Mesothelial cell of epicardium (in vitro differentiated cells): ENCODE measurements around the gene C6orf89. TPM values are rescaled to one million over a fixed set of nuclear protein-coding genes. Genes with fewer than 3 reads are reported as not detected.
"Not testable (repeated sequence)": the region's sequence is repeated elsewhere in the genome, so short reads cannot be mapped to it uniquely, and the experiment has no call there.

Source experiments
- DNase-seq, 2 experiments: peaks; one replicate each; pipeline ENCODE4 v3.0.0; 2021; ENCODE audit warnings: low spot score in 2 of 2; ENCODE audit not compliant: unreplicated experiment in 2 of 2
- H3K27ac Mint-ChIP-seq: 2 replicates; pipeline ENCODE4 v1.8.0; 2021; ENCODE audit warnings: mixed read lengths
- H3K27me3 Mint-ChIP-seq: 2 replicates; pipeline ENCODE4 v1.8.0; 2021; ENCODE audit warnings: low read depth, mixed read lengths
- H3K36me3 Mint-ChIP-seq: 2 replicates; pipeline ENCODE4 v1.8.0; 2021; ENCODE audit warnings: mixed read lengths
- H3K4me1 Mint-ChIP-seq: 2 replicates; pipeline ENCODE4 v1.8.0; 2021; ENCODE audit warnings: mixed read lengths
- H3K4me3 Mint-ChIP-seq: 2 replicates; pipeline ENCODE4 v1.8.0; 2021; ENCODE audit warnings: mild to moderate bottlenecking, moderate library complexity, mixed read lengths
- H3K9me3 Mint-ChIP-seq: 2 replicates; pipeline ENCODE4 v1.8.0; 2021; ENCODE audit warnings: mixed read lengths
- CTCF ChIP-seq: fragments of 200-600 bp; sonication (generic); IDR thresholded peaks from one replicate; pipeline ENCODE4 v1.5.0; 2021; ENCODE audit warnings: antibody characterized with exemption; ENCODE audit not compliant: unreplicated experiment
- total RNA-seq: library from RNA; stranded (reverse); gene quantifications from 3 replicates; pipeline ENCODE4 v1.2.1, GENCODE V29; 2021

Gene C6orf89
- total RNA-seq, 1 donor from 2014 or later = 39.7 TPM

- TF ChIP-seq CTCF = no peak
- no peaks in the 10 kb centered on the region for H3K27me3 Mint-ChIP-seq
- peaks cover 3% of the 10 kb centered on the region for H3K36me3 Mint-ChIP-seq
- peaks cover 6% of the 10 kb centered on the region for H3K4me1 Mint-ChIP-seq
- H3K4me3 Mint-ChIP-seq = no peak overlapping the region
- H3K27ac Mint-ChIP-seq = no peak overlapping the region
- DNase-seq = no peak
- H3K9me3 Mint-ChIP-seq = peaks cover 8% of the 10 kb centered on the region
Measured at GRCh38 chr6:36934901-36935300, 49.1 kb downstream of the C6orf89 start.

GRCh38 chr6:36936824-36937223 lies 51.1 kb downstream of the C6orf89 start:
- no peak overlapping the region for H3K4me3 Mint-ChIP-seq
- TF ChIP-seq CTCF = no peak
- peaks cover 4% of the 10 kb centered on the region for H3K4me1 Mint-ChIP-seq
- H3K36me3 Mint-ChIP-seq = peaks cover 3% of the 10 kb centered on the region
- H3K27ac Mint-ChIP-seq = no peak overlapping the region
- no peaks in the 10 kb centered on the region for H3K27me3 Mint-ChIP-seq
- DNase-seq = no peak
- H3K9me3 Mint-ChIP-seq = peaks cover 11% of the 10 kb centered on the region

- Mint-ChIP-seq H3K4me3 (no peak overlapping the region), H3K9me3 (peaks cover 4% of the 10 kb centered on the region), H3K27me3 (no peaks in the 10 kb centered on the region), H3K27ac (no peak overlapping the region), H3K4me1 (peaks cover 4% of the 10 kb centered on the region), H3K36me3 (no peaks in the 10 kb centered on the region)
- TF ChIP-seq CTCF = no peak
- no peak for DNase-seq
Measured at GRCh38 chr6:36937896-36938295, 52.1 kb downstream of the C6orf89 start.

GRCh38 chr6:36938536-36938935 lies 52.8 kb downstream of the C6orf89 start:
- peaks cover 3% of the 10 kb centered on the region for H3K27me3 Mint-ChIP-seq
- peaks cover 4% of the 10 kb centered on the region for H3K4me1 Mint-ChIP-seq
- H3K4me3 Mint-ChIP-seq = no peak overlapping the region
- TF ChIP-seq CTCF = no peak
- H3K27ac Mint-ChIP-seq = no peak overlapping the region
- H3K36me3 Mint-ChIP-seq = no peaks in the 10 kb centered on the region
- H3K9me3 Mint-ChIP-seq = peaks cover 3% of the 10 kb centered on the region
- no peak for DNase-seq

GRCh38 chr6:36939005-36939404 lies 53.3 kb downstream of the C6orf89 start:
- not testable (repeated sequence) for H3K9me3 Mint-ChIP-seq, DNase-seq, H3K4me1 Mint-ChIP-seq, H3K36me3 Mint-ChIP-seq, H3K27ac Mint-ChIP-seq, H3K27me3 Mint-ChIP-seq, H3K4me3 Mint-ChIP-seq

GRCh38 chr6:36940027-36940426 lies 54.3 kb downstream of the C6orf89 start:
- Mint-ChIP-seq H3K36me3 (no peaks in the 10 kb centered on the region), H3K4me3 (no peak overlapping the region), H3K27ac (no peak overlapping the region), H3K9me3 (peaks cover 3% of the 10 kb centered on the region), H3K27me3 (peaks cover 9% of the 10 kb centered on the region), H3K4me1 (peaks cover 4% of the 10 kb centered on the region)
- TF ChIP-seq CTCF = no peak
- no peak for DNase-seq

- H3K4me1 Mint-ChIP-seq, H3K4me3 Mint-ChIP-seq, H3K27me3 Mint-ChIP-seq, H3K27ac Mint-ChIP-seq, H3K36me3 Mint-ChIP-seq, DNase-seq, H3K9me3 Mint-ChIP-seq: not testable (repeated sequence)
Measured at GRCh38 chr6:36941561-36941960, 55.8 kb downstream of the C6orf89 start.

GRCh38 chr6:36942329-36942728 lies 56.6 kb downstream of the C6orf89 start:
- not testable (repeated sequence) for H3K36me3 Mint-ChIP-seq, H3K27ac Mint-ChIP-seq, H3K4me1 Mint-ChIP-seq, H3K9me3 Mint-ChIP-seq, DNase-seq, H3K4me3 Mint-ChIP-seq, H3K27me3 Mint-ChIP-seq
